Measurements from ENCODE around the gene MACROD2.

MACROD2 gene

GRCh38 chr20:14688005-14688404 lies 692.7 kb downstream of the MACROD2 start:
- no peak for TF ChIP-seq CTCF (IDR thresholded peaks at IDR 0.05; ENCODE audit: extremely low read depth, missing control alignments)
- no peak for DNase-seq (ENCODE audit: low spot score)

DNA sequence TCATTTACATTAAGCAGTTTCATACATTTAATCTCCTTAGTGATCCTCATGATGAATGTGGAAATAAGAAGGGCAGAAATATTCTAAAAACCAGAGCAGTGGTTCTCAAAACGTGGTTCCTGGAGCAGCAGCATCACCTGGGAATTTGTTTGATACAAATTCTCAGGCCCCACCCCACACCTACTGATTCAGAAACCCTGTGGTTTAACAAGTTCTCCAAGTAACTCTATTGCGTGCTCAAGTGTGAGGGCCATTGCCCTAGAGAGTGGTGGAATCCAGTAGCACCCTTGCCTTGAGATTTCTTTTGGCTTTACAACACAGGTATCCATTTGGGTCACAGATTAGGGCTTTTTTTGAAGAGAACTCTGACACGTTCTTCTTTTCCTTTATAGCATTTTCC lies 696.7 kb downstream of the MACROD2 start:
- no peak for DNase-seq (ENCODE audit: low spot score)
- no peak for TF ChIP-seq CTCF (IDR thresholded peaks at IDR 0.05; ENCODE audit: extremely low read depth, missing control alignments)

DNA sequence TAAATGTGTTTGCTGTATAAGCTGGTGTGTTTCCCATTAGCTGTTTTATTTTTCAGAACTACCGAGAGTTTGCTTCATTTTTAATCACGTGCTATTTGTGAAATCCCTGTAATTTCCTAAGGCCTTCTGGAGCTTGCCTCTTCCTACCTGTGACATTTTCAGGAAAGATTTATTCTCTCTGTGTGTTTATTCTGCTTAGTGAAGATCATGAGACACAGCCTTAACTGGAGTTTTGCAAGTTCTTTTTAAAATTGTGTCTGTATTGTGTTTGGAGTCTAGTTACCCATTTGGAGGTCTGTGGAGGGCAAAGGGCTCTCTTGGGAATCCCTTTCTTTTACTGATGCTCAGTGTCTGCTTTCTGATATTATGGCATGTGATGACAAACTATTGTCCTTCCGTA lies 701.2 kb downstream of the MACROD2 start:
- no peak for TF ChIP-seq CTCF (IDR thresholded peaks at IDR 0.05; ENCODE audit: extremely low read depth, missing control alignments)
- no peak for DNase-seq (ENCODE audit: low spot score)

DNA sequence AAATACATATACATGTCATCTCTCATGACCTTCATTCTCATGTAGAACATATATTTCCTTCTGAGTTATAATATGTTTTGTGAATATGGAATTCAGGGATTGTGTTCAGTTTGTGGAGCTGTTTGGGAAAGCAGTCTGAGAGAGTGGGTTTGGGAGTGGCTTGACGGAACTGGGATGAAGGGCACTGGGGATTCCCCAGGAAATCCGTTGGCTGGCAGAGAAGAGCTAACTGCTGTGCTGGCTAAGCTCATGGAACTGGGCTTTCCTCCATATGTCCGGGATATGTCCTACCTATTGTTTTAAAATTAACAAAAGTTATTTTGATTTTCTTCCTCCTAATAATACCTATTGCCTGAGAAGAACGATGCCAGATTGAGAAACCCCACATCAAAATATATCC lies 701.6 kb downstream of the MACROD2 start:
- no peak for TF ChIP-seq CTCF (IDR thresholded peaks at IDR 0.05; ENCODE audit: extremely low read depth, missing control alignments)
- no peak for DNase-seq (ENCODE audit: low spot score)

- no peak for DNase-seq (ENCODE audit: low spot score)
- no peak for TF ChIP-seq CTCF (IDR thresholded peaks at IDR 0.05; ENCODE audit: extremely low read depth, missing control alignments)
Observed at GRCh38 chr20:14698125-14698524, 702.8 kb downstream of the MACROD2 start.

DNA sequence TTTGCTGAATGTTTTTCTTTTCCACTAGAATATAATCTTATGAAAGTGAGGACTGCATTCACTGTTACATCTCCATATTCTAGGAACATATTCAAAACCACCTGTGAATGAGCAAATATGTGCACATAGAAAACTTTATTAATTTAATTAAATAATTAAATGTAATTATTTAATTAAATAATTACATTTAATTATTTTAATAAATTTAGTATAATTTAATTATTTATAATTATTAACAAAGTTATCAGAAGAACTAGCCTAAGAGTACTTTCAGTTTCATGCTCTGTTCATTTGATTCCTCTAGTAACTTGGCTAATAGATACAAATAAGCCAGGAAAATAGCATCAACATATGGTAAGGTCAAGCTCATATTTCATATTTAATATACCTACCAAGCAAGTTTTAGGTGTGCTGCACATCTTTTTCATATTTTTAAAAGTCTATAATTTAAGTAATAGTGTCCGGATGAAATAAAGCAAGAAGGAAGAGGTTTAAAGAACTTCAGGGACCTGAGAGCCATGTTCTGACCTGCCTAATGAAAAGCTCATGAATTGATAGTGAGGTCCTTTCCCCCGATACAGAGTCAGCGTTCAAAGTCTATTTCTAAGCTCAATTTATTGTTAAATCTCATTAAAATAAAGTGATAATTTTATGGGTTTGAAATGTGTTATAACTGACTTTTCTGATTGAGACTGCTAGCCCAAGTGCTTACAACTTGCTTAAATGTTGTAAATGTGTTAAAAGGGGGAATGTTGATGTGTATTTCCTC lies 703.5 kb downstream of the MACROD2 start:
- TF ChIP-seq CTCF (IDR thresholded peaks at IDR 0.05; ENCODE audit: extremely low read depth, missing control alignments), result no peak
- no peak for DNase-seq (ENCODE audit: low spot score)

DNA sequence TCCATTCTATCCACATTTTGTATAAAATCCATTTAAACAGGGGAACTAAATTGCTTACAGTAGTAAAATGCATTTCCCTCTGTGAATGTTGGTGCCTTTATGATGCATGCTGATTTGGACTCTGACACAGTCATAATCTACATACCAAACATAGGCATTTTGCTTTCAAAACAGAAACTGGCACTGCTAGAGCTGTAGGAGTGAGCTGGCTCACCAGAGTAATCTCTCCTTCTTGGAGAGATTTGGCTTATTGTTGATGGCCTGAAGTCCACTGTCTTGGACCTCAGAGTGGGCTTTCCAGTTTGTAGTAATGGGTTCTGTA lies 705.3 kb downstream of the MACROD2 start:
- no peak for TF ChIP-seq CTCF (IDR thresholded peaks at IDR 0.05; ENCODE audit: extremely low read depth, missing control alignments)

More for the DNA sequence above, 705.3 kb downstream of the MACROD2 start:
- DNase-seq (ENCODE audit: low spot score), result no peak
